Activated CD4-positive, CD25-positive, alpha-beta regulatory T cell treated with anti-CD3 and anti-CD28 coated beads, Interleukin-2, amount 50 U/mL, for 16 hours (primary cell): Measurements from ENCODE around the gene TSTD1.

Experiments
- DNase-seq: peaks from one replicate; pipeline ENCODE4 v3.0.0-alpha.2; 2020; ENCODE audit warnings: low read depth, low spot score

The TSTD1 gene, protein sequence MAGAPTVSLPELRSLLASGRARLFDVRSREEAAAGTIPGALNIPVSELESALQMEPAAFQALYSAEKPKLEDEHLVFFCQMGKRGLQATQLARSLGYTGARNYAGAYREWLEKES

DNA sequence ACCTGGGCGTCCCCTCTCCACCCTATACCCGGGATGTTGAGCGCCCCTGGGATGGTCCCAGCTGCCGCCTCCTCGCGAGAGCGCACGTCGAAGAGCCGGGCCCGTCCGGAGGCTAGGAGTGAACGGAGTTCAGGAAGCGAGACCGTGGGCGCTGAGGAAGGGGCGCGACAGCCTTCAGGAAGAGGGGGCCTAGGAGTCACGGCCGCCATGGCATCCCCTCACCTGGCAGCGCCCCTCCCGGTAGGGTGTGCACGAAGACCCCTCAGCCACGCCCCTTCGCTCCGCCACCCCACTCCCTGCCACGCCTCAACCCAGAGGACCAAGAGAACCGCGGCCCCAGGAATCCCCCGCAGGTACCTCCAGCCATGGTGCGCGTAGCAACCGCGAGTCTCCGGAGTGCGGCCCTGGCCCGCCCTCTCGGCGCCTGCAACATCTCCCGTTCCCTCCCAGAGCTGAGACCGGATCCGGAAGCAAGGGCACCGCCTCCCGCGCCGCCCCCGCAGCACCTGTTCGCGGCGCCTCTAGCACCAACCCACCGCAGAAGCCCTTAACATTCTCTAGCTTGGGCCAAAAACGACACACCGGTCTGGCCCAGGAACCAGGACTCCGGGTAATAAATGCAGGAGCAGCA lies at the start of gene TSTD1:
TSS of gene TSTD1 (minus strand) at position 442 of the 631 bp plus-strand sequence. CDS start at position 367, 75 bp downstream.
- peak; percentile 76 for DNase-seq

- DNase-seq, result no peak
These were observed 47.7 kb upstream of the TSTD1 start for GRCh38 chr1:161086457-161086856.

DNA sequence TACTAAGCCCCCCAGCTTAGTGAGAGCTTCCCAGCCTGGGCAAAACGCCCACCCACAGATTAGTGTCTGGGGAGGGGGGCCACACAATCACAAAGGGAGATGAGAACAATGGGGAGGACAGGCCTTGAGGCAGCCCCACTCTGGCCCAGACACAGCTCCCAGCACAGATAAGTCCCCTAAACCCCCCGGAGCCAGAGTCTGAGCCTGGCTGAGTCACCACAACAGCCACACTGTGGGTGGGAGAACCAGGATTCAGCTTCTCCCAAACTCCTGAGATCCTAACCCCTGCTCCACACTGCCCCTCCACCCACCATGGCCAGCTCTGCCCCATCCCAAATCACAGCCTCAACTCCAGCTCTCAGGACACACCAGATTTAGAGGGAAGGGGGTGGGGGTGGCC lies 46.4 kb upstream of the TSTD1 start:
- no peak for DNase-seq

- no peak for DNase-seq
These were observed 45.8 kb upstream of the TSTD1 start for GRCh38 chr1:161084597-161084988.

DNA sequence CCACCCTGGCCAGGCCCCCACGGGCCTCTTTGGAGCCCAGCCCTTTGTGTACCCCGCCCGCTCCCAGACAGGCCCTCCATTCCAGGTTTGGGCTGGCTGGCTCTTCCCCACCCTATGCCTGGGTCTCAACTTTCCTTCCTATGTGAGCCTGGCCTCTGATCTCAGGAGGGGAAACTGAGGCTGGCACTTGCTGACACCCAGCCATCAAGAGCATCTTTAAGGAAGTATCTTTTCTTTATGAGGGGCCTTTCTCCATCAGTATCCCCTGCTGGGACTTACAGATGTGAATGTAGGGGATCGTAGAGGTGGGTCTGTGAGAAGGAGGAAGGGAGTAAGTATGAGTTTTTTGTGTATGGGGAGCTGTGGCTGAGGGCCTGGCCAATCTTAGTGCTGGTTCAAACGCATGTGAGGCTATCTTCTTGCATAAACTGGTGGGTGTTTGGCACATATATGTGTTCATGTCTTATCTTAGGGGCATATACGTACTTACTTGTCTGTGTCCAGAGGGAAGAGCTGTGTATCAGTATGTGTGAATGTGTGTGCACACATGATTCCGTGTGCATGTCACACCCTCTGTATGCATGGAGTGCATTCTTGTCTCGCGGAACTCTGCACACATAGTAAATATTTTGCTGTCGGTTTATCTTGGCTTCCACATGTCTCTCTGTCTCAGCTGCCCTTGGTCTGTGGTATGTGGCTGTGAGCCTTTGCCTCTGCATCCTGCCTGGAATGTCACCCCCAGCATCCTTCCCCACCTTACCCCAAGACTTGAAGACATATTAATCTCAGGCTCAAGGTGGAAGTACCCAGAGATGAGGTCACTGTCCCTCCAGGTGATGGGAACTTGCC lies 45.2 kb upstream of the TSTD1 start:
- no peak for DNase-seq

DNA sequence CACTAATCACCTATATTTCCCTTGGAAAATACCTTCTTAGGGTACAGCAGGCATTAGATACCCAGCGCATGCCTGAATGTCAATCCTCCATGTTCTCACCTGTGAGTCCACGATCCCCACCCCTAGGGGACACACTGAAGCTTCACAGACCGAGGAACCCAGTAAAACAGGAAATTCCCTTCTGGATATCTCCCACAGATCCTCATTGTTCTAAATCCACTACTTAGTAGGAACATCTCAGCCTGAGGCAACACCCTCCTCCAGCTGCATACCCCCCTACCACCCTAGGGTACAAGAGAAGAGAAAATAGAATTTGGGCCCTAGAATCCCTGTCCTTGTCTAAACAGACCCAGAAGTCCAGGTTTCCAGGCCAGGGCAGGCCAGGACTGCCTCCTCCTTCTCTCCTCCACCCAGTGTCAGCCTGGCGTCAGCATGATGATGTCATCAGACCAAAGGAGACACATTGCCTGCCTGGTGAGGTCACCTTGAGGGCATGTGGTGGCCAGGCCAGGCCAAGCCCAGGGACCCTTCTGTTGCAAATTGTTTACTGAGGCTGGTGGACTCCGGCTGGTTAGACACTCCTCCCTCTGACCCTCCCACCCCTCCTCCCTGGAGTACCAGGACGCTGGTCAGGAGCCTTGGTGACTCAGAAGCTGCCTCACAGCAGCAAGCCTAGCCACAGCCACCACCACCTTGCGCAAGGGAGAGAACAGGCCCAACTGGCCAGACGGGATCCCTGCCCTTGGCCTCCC lies 44.4 kb upstream of the TSTD1 start:
- DNase-seq, result no peak

DNA sequence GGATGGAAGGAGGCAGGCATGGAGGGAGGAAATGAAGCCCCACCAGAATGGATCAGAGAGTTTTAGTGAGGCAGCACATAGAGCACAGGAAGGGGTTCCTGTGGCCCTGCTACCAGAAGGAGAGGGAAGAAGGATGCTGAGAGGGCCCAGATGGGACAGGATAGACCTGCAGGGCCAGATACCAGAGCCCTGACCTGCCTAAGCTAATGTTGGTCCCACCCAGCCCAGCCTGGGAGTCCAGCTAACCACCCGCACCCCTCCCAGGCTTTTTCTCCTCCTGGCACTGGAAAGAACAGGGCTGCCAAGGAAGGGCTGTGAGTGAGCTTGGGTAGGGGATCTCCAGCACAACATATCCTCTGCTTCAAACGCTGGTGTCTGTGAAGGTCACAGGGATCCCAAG lies 43.7 kb upstream of the TSTD1 start:
- DNase-seq, result no peak

GRCh38 chr1:161081519-161081918 lies 42.8 kb upstream of the TSTD1 start:
- DNase-seq, result no peak

- DNase-seq, result no peak
These were observed 42.0 kb upstream of the TSTD1 start for GRCh38 chr1:161080441-161081405.

GRCh38 chr1:161079436-161080110 lies 40.8 kb upstream of the TSTD1 start:
- no peak for DNase-seq

- DNase-seq, result no peak
These were observed 38.7 kb upstream of the TSTD1 start for GRCh38 chr1:161077426-161077825.

GRCh38 chr1:161076410-161076809 lies 37.6 kb upstream of the TSTD1 start:
- DNase-seq, result no peak

- no peak for DNase-seq
These were observed 36.1 kb upstream of the TSTD1 start for GRCh38 chr1:161074676-161075368.

DNA sequence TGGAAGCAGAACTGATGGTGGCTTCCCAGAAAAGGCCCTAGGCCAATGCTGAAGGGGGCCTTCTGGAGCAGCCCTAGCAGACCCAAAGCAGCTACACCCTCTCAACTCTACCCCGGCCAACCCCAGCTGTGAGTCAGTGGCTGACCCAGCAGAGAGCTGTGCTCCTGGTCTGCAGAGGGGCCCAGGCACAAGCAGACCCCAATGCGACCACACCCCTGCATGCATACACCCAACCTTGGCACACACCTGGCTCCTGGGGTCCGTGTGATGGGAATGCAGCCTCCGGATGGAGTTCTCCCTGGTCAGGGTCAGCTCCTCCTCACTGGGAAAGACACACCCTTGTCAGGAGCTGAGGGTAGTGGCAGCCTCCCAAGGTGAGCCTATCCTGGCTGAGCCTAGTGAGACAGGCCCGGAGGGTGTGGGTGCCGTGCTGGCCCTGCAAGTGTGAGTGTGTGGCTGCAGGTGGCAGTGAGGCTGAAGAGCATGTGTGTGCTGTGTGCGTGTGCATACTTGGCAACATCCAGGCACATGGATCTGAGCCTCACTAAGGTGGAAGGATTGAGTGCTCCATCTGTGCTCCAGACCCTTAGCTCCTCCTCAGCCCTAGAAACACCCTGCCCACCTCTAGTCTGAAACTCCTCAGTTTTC lies 34.8 kb upstream of the TSTD1 start:
- no peak for DNase-seq

DNA sequence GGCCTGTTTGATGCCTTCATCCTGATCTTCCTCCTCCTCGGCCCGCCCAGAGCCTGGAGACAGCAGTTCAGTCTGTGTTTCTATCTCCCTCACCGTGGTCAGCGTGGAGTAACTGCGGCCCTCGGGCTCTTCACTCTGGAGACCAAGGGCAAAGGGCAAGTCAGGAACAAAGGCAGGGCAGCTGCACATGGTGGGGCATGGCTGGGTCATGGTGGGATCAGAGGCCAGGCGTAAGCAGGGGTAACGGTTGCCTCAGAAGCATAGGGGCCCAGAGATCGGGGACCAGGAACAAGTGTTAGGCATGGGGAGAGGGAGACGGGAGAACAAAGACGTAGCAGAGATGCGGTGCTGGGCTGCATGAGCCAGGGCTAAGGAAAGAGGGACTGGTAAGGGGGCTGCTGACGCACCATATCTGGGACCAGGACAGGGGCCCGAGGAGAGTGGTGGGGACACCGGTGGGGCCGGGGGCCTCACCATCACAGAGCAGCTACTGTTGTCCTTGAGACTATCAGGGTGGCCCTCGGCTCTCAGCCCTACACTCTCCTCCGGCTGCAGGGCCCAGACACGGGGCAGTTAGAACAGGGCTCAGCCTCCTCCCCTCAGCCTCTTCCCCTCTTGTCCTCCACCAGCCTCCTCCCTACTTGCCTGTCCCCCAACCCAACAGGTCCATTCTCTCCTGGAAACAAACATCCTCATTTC lies 34.1 kb upstream of the TSTD1 start:
- no peak for DNase-seq

DNA sequence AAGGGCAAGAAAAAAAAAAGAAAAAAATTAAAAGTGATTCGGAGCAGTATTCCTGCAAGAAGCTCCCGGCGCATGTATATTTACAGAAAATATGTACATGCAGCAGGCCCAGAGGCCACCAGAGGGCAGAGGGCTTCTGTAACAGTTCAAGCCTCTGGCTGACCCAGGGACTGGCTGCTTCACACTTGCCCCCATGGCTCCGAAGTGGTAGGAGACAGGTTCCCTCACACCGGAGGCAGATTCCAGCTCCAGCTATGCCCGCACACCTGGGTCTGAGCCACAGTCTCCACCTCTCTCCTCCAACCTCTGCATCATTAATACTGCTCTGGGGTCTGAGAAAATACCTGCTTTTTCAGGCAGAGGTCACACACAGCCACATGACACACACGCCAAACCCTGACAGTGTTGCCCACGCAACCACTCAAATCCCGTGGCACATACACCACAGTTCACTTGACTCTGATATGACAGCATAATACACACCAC lies 33.2 kb upstream of the TSTD1 start:
- no peak for DNase-seq

GRCh38 chr1:161070761-161071160 lies 32.0 kb upstream of the TSTD1 start:
- DNase-seq, result no peak

DNA sequence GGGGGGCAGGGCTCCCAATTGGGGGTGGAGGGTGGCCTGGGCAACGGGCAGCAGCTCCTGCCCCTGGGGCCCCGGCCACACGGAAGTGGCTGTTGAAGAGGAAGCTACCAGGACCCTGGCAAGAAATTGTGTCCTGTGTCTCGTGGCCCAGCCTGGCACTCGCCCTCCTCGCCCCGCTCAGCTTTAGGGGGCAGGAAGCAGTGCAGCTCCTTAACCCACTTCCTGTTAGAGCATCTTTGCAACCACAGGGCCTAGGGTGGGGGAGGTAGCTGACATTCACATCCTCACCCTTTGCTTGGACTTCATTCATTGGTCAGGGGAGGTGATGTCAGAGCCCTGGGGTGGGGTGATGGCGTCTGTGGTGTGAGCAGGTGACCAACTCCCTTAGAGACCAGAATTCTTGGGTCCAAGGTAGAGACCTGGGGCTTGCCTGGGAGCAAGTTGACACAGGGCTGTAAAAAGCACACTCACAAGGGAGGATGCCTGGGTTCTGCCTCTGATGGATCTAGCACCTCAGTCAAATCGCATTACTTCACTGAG lies 31.0 kb upstream of the TSTD1 start, which contains the start of gene ARHGAP30:
TSS of gene ARHGAP30 (minus strand) at position 161 of the 540 bp plus-strand sequence. CDS start 267 bp downstream, outside the sequence.
- DNase-seq, result peak; percentile 72
